ENCODE measurements around the gene PIR.

The PIR gene

DNA sequence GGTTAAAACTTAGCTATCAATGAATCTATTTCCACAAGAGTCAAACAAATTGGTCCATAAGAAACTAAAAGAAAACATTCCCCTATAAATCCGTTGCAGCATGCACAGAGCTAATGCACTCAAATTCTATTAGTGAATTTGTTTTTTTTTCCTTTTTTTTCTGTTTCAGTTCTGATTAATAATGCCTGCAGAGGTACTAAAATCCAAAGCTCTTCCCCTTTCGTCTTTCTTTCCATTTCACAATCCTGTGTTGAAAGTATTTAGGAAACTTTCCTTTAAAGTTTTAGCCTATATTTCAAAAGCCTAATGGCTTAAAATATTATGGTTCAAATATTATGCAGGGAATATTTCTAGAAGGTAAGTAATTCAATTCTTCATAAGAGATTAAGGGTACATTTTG is 63.1 kb downstream of the PIR start:
- no peak overlapping the region for H3K27ac ChIP-seq
- TF ChIP-seq, protein P1, sequence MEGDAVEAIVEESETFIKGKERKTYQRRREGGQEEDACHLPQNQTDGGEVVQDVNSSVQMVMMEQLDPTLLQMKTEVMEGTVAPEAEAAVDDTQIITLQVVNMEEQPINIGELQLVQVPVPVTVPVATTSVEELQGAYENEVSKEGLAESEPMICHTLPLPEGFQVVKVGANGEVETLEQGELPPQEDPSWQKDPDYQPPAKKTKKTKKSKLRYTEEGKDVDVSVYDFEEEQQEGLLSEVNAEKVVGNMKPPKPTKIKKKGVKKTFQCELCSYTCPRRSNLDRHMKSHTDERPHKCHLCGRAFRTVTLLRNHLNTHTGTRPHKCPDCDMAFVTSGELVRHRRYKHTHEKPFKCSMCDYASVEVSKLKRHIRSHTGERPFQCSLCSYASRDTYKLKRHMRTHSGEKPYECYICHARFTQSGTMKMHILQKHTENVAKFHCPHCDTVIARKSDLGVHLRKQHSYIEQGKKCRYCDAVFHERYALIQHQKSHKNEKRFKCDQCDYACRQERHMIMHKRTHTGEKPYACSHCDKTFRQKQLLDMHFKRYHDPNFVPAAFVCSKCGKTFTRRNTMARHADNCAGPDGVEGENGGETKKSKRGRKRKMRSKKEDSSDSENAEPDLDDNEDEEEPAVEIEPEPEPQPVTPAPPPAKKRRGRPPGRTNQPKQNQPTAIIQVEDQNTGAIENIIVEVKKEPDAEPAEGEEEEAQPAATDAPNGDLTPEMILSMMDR (IDR thresholded peaks at IDR 0.05) = no peak
- no peak for TF ChIP-seq ZFX (IDR thresholded peaks at IDR 0.05; ENCODE audit: borderline replicate concordance)

DNA sequence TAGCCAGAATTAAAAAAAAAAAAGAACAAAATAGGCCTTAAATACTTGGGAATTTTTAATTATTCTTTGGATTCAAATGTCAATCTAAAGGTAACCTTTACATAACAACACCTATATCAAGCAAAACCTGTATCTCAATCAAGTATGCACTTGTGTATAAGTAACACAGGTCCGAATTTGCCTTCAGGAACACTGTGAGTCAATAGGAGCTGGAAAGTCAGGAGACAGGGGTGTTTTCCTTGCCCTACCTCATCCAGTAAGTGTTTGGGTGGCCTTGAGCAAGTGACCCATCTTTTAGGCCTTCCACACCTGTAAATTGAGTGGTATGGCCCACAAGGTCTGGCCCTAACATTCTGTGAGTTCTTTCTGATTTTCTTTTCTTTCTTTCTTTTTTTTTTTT is 68.1 kb downstream of the PIR start:
- no peak overlapping the region for H3K27ac ChIP-seq
- TF ChIP-seq, protein P1 (IDR thresholded peaks at IDR 0.05) = no peak
- no peak for TF ChIP-seq ZFX (IDR thresholded peaks at IDR 0.05; ENCODE audit: borderline replicate concordance)

DNA sequence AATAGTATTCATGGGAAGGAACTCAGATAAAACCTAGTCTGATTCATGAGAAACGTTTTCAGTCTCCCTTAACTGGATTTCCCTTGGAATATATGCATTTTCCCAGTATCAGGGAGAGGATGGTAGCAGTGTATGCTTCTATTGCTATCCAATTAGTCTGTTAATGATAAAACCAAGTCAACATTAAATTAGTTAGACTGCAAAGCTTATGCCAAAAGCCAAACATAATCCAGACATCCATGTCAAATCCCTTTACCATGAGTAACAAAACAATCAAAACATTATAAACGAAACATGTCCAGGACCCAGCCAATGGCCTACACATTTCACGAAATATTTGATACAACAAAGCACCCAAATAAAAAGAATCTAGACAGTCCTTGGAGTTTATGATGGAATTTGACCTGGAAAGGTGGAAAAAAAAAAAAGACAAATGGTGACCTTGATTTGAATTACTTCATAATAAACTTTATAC is 74.4 kb downstream of the PIR start:
- no peak overlapping the region for H3K27ac ChIP-seq
- no peak for TF ChIP-seq ZFX (IDR thresholded peaks at IDR 0.05; ENCODE audit: borderline replicate concordance)
- TF ChIP-seq, protein P1 (IDR thresholded peaks at IDR 0.05) = no peak

DNA sequence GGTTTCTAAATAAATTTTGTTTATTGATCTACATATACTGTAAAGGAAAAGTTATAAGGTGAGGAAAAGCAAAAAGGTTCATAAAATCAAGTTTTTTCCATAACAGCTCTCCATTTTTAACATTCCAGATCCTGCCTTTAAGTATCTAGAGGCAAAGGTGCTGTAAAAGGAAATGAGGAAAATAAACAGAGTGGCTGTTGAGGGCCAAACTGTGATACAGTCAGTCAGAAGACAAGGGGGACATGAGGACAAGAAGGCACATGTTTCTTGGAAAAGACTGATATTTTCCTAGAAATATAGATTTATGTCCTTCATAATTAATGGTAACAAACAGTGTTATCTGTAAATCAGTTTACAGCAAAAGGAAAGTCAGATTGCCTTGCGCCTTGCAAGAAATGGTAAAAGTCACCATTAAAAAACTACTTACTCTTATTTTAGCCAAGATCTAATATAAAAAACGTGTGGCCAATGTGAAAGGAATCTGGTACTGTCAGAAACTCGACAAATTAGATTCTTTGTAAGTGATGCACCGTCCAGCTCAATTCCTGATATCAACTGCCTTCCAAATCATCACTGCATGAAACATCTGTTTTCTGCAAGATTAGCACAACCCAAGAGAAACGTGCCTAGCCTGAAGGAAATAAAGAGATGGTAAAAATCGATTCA is 75.0 kb downstream of the PIR start:
- TF ChIP-seq ZFX (IDR thresholded peaks at IDR 0.05; ENCODE audit: borderline replicate concordance) = no peak
- TF ChIP-seq, protein P1 (IDR thresholded peaks at IDR 0.05) = no peak
- H3K27ac ChIP-seq = no peak overlapping the region

DNA sequence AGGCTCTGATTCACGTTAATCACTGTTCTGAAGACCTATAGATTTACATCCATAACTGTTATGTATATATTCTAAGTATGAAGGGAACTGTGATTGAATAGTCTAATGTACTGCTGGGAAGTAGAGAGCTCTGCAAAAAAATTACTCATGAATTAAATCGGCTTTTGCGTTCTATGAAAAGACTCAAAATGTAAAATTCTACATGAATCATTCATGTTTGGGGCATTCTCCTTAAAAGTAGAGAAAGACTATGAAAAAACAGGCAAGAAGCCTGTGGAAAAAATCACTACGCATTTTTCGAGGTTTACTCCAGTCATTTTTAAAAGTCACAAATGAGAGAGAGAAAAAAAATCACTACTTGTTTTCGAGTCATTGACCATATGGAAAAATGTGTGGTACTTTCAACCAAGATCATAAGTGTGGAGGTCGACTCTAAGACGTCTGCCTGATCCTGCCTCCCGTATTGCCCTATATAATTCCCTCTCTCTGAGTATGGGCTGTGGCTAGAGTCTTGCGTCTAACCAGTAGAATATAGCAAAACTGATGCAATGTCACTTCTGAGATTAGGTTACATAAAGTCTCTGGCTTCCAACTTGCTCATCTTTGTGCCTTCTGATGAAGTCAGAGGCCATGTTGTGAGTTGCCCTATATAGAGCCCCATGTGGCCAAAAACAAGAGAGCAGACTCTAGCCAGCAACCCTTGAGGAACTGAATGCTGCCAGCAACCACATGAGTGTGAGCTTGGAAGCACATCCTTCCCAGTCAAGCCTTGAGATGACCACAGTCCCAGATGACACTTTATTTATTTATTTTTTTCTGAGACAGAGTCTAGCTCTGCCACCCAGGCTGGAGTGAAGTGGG is 76.8 kb downstream of the PIR start:
- H3K27ac ChIP-seq = no peak overlapping the region
- TF ChIP-seq, protein P1 (IDR thresholded peaks at IDR 0.05) = no peak
- no peak for TF ChIP-seq ZFX (IDR thresholded peaks at IDR 0.05; ENCODE audit: borderline replicate concordance)

DNA sequence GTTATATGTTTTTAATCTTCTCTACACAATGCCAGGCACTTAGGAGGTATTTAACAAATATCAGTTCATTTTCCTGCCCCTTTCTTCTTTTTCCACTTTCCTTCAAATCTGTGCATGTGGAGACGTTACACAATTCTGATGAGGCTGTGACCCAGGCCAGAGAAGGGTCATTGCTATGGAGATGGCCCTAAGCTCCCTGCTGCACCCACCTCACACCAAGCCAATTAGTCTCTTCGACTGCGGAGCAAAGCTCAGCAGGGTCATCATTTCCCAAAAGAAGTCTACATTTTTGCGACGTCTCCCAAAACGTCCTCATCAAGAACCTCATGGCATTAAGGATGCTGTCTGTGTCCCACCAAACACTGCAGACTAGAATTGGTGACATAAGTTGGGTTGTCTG is 80.0 kb downstream of the PIR start:
- TF ChIP-seq, protein P1 (IDR thresholded peaks at IDR 0.05) = no peak
- no peak for TF ChIP-seq ZFX (IDR thresholded peaks at IDR 0.05; ENCODE audit: borderline replicate concordance)
- H3K27ac ChIP-seq = no peak overlapping the region

DNA sequence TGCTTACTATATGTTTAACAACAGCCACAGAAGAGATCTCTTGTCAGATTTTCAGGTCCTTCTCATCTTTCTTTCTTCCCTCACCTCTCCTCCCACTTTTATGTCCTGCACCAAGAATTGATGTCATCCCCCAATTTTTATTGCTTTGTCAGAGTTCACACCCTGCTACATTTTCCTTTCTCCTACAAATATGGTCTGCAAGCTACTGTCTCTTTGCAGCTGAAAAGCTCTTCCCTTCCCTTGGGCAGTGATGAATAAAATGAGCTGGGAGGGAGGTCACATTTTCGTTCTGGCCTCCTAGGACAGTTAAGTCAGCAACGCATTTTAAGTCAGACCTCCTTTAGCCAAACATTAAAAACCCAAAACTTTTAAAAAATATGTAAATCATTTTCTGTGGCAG is 82.2 kb downstream of the PIR start:
- H3K27ac ChIP-seq = no peak overlapping the region
- no peak for TF ChIP-seq ZFX (IDR thresholded peaks at IDR 0.05; ENCODE audit: borderline replicate concordance)
- TF ChIP-seq, protein P1 (IDR thresholded peaks at IDR 0.05) = no peak

Measured in 22Rv1 (cell line).